Activated T-cell treated with anti-CD3 and anti-CD28 coated beads, Interleukin-2, amount 50 U/mL, for 4 hours (primary cell): Measurements from ENCODE around the gene PMM1. TPM values are rescaled to one million over a fixed set of nuclear protein-coding genes. Genes with fewer than 3 reads are reported as not detected.

Source experiments
- ATAC-seq, 2 donors: fragments of 200-7000 bp; cut with Tn5 transposase; one replicate each; pipeline ENCODE4 v1.10.0; 2021
- DNase-seq: peaks from one replicate; pipeline ENCODE4 v3.0.0-alpha.2; 2020
- H3K27me3 Mint-ChIP-seq: one replicate; pipeline ENCODE4 v1.8.0; 2021; ENCODE audit warnings: low read depth, mixed read lengths
- H3K36me3 Mint-ChIP-seq: one replicate; pipeline ENCODE4 v1.8.0; 2022; ENCODE audit warnings: mixed read lengths; ENCODE audit not compliant: insufficient read depth
- H3K4me1 Mint-ChIP-seq: one replicate; pipeline ENCODE4 v1.8.0; 2021; ENCODE audit warnings: low read depth, mixed read lengths
- H3K4me3 Mint-ChIP-seq: one replicate; pipeline ENCODE4 v1.8.0; 2021; ENCODE audit warnings: mild to moderate bottlenecking, moderate library complexity, mixed read lengths
- H3K9me3 Mint-ChIP-seq: one replicate; pipeline ENCODE4 v1.8.0; 2021; ENCODE audit warnings: mixed read lengths
- total RNA-seq, 3 donors: library from RNA; stranded (reverse); gene quantifications; one replicate each; pipeline ENCODE4 v1.2.1, GENCODE V29; 2021

Gene PMM1
- total RNA-seq, 3 donors from 2014 or later, result 17.1 to 19.7 (median 18.4) TPM

DNA sequence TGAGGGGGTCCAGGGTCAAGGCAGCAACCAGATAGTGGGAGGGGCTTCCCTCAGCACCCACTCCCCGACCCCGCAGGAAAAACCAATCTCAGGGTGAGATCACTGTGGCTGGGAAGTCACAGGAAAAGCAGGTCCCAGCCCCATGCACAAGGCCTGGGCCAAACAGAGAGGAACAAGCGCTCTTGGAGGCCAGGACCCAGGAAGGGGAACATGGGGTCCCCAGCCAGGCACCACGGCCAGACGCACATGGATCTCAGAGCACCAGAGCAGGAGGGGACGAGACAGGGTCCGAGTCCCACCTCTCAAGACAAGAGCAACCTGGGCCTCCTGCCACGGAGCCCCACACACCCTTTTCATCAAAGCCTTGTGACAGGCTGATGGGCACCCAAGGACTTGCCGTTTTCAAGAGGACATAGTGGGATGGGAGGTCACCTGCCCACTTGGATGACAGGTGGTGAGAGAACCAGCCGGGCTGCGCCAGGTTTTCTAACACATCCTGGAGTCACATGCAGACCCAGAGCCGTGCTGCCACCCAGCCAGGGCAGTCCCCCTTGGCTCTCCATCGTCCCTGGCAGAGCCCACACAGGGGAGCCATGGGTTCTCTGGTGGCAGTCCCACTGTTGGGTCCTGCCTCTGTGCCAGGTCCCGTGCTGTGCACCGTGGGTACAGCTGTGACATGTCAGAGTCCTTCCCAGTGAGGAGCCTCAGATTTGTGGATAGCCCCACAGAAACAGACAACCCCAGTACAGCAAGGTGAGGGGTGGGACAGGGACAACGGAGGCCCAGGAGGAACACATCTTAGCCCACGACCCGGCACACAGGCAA lies 58.5 kb downstream of the PMM1 start:
- no peak for DNase-seq
- no peak for ATAC-seq
- Mint-ChIP-seq H3K36me3 (peaks cover 19% of the 10 kb centered on the region), H3K9me3 (no peaks in the 10 kb centered on the region), H3K27me3 (no peaks in the 10 kb centered on the region), H3K4me3 (no peak overlapping the region), H3K4me1 (peaks cover 2% of the 10 kb centered on the region)

GRCh38 chr22:41528938-41529561 lies 60.6 kb downstream of the PMM1 start:
- H3K27me3 Mint-ChIP-seq, result no peaks in the 10 kb centered on the region
- no peak for ATAC-seq

DNA sequence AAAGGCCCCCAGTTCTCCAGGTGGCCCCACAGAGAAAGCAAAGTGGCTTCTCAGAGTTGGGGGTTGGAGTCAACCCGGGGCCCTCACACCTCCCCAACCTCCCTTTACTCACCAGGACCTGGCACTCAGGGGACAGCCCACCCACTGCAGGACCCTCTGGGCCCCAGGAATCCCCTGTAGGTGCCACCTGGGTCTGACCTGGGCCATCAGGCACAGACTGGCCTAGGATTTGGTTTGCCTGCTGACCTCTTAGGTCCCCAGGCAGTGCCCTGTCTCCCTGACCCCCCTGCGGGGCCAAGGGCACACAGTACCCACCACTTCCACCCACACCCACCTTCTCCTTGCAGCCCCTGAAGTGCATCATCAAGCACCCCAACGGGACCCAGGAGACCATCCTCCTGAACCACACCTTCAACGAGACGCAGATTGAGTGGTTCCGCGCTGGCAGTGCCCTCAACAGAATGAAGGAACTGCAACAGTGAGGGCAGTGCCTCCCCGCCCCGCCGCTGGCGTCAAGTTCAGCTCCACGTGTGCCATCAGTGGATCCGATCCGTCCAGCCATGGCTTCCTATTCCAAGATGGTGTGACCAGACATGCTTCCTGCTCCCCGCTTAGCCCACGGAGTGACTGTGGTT lies 61.4 kb downstream of the PMM1 start:
- Mint-ChIP-seq H3K36me3 (peaks cover 10% of the 10 kb centered on the region), H3K4me1 (peaks cover 13% of the 10 kb centered on the region), H3K27me3 (no peaks in the 10 kb centered on the region), H3K4me3 (no peak overlapping the region), H3K9me3 (no peaks in the 10 kb centered on the region)
- DNase-seq (no peak), ATAC-seq (no peak)

More at GRCh38 chr22:41528938-41529561, 60.6 kb downstream of the PMM1 start:
- no peak for DNase-seq
- no peaks in the 10 kb centered on the region for H3K9me3 Mint-ChIP-seq
- H3K4me1 Mint-ChIP-seq, result peaks cover 13% of the 10 kb centered on the region
- peaks cover 12% of the 10 kb centered on the region for H3K36me3 Mint-ChIP-seq
- no peak overlapping the region for H3K4me3 Mint-ChIP-seq

Other genes with a start within 250 kb of the PMM1 start
- gene TEF, start 207.9 kb downstream of the PMM1 start, total RNA-seq, result 1 to 10 TPM; 2.9 to 3.6 (median 3.0) TPM
- 10 to 100 TPM; 56.4 to 69.6 (median 61.0) TPM for gene TOB2, start 143.0 kb downstream of the PMM1 start, total RNA-seq
- gene PHF5A, start 121.1 kb downstream of the PMM1 start, total RNA-seq, result 100 to 1,000 TPM; 138 to 164 (median 144) TPM
- gene ACO2, start 120.7 kb downstream of the PMM1 start, total RNA-seq, result 100 to 1,000 TPM; 128 to 133 (median 130) TPM
- 100 to 1,000 TPM; 108 to 140 (median 109) TPM for gene POLR3H, start 45.4 kb downstream of the PMM1 start, total RNA-seq
- gene CSDC2, start 28.8 kb downstream of the PMM1 start, total RNA-seq, result under 1 TPM in 2 of 3 donors, not detected in 1; 0.08 to 0.16 TPM
- gene DESI1, start 31.2 kb upstream of the PMM1 start, total RNA-seq, result 100 to 1,000 TPM; 124 to 141 (median 129) TPM
- gene XRCC6, start 31.5 kb upstream of the PMM1 start, total RNA-seq, result 100 to 1,000 TPM; 515 to 540 (median 521) TPM
- 100 to 1,000 TPM; 372 to 430 (median 428) TPM for gene SNU13, start 99.0 kb upstream of the PMM1 start, total RNA-seq
- 10 to 100 TPM; 13.4 to 21.6 (median 17.1) TPM for gene MEI1, start 109.7 kb upstream of the PMM1 start, total RNA-seq
- 10 to 100 TPM; 16.0 to 20.2 (median 18.4) TPM for gene CCDC134, start 210.8 kb upstream of the PMM1 start, total RNA-seq
- gene SREBF2, start 243.3 kb upstream of the PMM1 start, total RNA-seq, result 100 to 1,000 TPM; 123 to 178 (median 155) TPM